ENCODE data around the gene NCOA5. TPM values are rescaled to one million over a fixed set of nuclear protein-coding genes. Genes with fewer than 3 reads are reported as not detected.

The NCOA5 gene
- total RNA-seq, 1 donor = 18.6 TPM

GRCh38 chr20:46025376-46025783 lies 64.4 kb downstream of the NCOA5 start:
- TF ChIP-seq, protein P1, sequence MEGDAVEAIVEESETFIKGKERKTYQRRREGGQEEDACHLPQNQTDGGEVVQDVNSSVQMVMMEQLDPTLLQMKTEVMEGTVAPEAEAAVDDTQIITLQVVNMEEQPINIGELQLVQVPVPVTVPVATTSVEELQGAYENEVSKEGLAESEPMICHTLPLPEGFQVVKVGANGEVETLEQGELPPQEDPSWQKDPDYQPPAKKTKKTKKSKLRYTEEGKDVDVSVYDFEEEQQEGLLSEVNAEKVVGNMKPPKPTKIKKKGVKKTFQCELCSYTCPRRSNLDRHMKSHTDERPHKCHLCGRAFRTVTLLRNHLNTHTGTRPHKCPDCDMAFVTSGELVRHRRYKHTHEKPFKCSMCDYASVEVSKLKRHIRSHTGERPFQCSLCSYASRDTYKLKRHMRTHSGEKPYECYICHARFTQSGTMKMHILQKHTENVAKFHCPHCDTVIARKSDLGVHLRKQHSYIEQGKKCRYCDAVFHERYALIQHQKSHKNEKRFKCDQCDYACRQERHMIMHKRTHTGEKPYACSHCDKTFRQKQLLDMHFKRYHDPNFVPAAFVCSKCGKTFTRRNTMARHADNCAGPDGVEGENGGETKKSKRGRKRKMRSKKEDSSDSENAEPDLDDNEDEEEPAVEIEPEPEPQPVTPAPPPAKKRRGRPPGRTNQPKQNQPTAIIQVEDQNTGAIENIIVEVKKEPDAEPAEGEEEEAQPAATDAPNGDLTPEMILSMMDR (IDR thresholded peaks at IDR 0.05; ENCODE audit: insufficient read depth, low read depth, low read length) = no peak
- H3K4me3 ChIP-seq (ENCODE audit: low read depth, low read length) = no peak overlapping the region
- DNase-seq (ENCODE audit: low read depth) = no peak

DNA sequence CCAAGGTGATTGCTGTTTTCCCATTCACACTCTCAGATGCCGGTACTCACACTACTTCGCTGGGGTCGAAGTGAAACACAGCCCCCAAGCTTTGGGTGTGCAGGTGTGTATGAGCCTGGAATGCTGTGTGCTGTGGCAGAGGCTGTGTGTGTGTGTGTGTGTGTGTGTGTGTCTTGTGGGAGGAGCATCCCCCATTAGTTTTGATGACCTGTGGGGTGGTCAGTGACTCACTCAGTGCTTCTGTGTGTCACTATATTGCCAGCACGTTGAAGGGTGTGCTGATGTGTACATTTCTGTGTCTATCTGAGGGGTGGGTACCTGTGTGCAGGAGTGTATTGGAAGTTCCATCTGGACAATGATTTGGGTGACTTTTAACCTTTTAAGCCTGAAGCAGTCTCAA lies 65.8 kb downstream of the NCOA5 start:
- no peak overlapping the region for H3K4me3 ChIP-seq (ENCODE audit: low read depth, low read length)
- no peak for DNase-seq (ENCODE audit: low read depth)
- TF ChIP-seq, protein P1 (IDR thresholded peaks at IDR 0.05; ENCODE audit: insufficient read depth, low read depth, low read length) = no peak

DNA sequence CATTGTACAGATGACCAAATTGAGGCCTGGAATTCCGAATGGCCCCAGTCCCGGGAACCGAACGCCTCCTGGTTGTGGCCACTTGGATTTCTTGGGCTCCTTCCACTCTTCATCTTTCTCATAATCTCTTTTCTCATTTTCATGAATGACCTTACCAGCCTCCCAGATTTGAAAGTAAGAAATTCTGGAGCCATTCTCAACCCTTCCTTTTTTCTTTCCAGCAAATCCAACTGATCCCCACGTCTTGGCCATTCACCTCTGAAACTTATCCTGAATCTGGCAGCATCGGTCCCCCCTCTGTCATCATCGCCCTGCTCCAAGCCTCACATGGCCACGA lies 66.6 kb downstream of the NCOA5 start:
- TF ChIP-seq, protein P1 (IDR thresholded peaks at IDR 0.05; ENCODE audit: insufficient read depth, low read depth, low read length) = no peak
- DNase-seq (ENCODE audit: low read depth) = no peak
- no peak overlapping the region for H3K4me3 ChIP-seq (ENCODE audit: low read depth, low read length)

GRCh38 chr20:46022411-46023147 lies 67.2 kb downstream of the NCOA5 start:
- peak overlapping the region; percentile 57 for H3K4me3 ChIP-seq (ENCODE audit: low read depth, low read length)
- TF ChIP-seq, protein P1 (IDR thresholded peaks at IDR 0.05; ENCODE audit: insufficient read depth, low read depth, low read length) = peak; percentile 73
- peak; percentile 22 for DNase-seq (ENCODE audit: low read depth)

DNA sequence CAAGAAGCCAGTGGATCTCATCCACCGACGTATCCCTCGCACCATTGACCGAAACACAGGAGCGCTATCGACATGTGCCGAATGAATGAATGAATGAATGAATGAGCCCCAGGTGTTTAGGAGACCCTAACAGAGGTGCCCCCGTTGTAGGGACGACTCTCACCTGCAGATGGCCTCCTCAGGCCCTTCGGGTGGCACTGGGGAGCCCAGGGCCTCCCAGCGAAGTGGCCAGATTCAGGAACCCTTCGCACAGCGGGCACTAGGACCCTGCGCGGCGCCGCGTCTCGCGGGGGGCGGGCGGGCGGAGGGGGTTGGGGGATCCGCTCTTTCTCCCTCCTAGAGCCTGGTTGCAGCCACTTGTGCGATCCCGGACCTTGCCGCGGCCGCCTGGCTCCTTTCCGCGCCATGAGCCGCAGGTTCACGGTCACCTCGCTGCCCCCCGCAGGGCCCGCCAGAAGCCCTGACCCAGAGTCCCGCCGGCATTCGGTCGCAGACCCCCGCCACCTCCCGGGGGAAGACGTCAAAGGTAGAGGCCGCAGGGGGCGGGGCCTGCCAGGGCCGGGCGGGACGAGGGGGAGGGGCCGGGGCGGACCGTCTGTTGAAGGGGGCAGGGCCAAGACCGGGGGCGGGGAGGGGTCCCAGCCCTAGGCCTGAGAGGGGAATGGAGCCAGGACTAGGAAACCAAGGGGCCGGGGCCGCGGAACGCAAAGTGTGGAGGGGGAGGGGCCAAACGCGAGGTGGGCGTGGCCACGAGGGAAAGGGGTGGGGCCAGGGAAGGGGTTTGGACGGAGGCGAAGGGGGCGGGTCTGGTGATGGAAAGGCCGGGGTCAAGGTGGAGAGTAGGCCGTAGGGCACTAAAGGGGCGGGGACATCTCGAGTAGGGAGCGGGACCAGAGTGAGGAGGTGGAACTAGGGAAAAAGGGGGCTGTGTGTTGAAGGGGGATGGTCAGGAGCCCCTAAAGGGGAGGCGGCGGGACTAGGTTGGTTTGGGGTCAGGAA lies 68.1 kb downstream of the NCOA5 start:
- TF ChIP-seq, protein P1 (IDR thresholded peaks at IDR 0.05; ENCODE audit: insufficient read depth, low read depth, low read length) = no peak
- peak; percentile 37 for DNase-seq (ENCODE audit: low read depth)
- H3K4me3 ChIP-seq (ENCODE audit: low read depth, low read length) = peak overlapping the region; percentile 57

DNA sequence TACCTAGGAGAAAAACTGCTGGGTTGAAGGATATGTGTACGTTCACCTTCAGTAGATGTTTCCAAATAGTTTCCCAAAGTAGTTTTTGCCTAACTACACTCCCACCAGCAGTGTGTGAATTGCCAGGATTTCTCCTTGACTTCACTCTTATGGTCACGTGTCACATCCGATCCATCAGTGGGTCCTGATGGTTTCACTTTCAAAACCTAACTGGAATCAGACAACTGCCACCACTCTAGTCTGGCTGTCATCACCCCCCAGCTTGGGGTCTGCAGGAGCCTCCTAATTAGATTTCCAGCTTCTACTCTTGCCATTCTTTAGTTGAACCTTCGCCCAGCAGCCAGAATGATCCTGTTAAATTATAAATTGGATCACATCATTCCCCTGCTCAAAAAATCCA lies 69.2 kb downstream of the NCOA5 start:
- TF ChIP-seq, protein P1 (IDR thresholded peaks at IDR 0.05; ENCODE audit: insufficient read depth, low read depth, low read length) = no peak
- no peak for DNase-seq (ENCODE audit: low read depth)
- H3K4me3 ChIP-seq (ENCODE audit: low read depth, low read length) = no peak overlapping the region

Data from fibroblast of villous mesenchyme (primary cell).